Peyer's patch (tissue), 4 donors: ENCODE data around the gene SMOC1. TPM values are rescaled to one million over a fixed set of nuclear protein-coding genes. Genes with fewer than 3 reads are reported as not detected.

Experiments used
- DNase-seq, 3 donors: peaks; one replicate each; pipeline ENCODE4 v3.0.0-alpha.2; 2017 to 2019
- H3K27ac ChIP-seq, 4 donors: fragments of 200-600 bp; sonication (generic); one replicate each; pipeline ENCODE4 v1.5.1; 2016 to 2019
- H3K27me3 ChIP-seq, 2 donors: fragments of 200-600 bp; sonication (generic); one replicate each; pipeline ENCODE4 v1.5.1; 2019
- H3K36me3 ChIP-seq, 3 donors: fragments of 200-600 bp; sonication (generic); one replicate each; pipeline ENCODE4 v1.5.1; 2016 to 2019
- H3K4me1 ChIP-seq, 4 donors: fragments of 200-600 bp; sonication (generic); one replicate each; pipeline ENCODE4 v1.5.1; 2016 to 2019
- H3K4me3 ChIP-seq, 4 donors: fragments of 200-600 bp; sonication (generic); 1 replicate in 3 of 4; 2 replicates in 1 of 4; pipeline ENCODE4 v1.5.1; 2016 to 2019; ENCODE audit warnings: mild to moderate bottlenecking in 1 of 4
- H3K9me3 ChIP-seq, 4 donors: fragments of 200-600 bp; sonication (generic); one replicate each; pipeline ENCODE4 v1.5.1; 2016 to 2019; ENCODE audit warnings: mild to moderate bottlenecking in 1 of 4
- POLR2A ChIP-seq, 2 donors: fragments of 450-650 bp; IDR thresholded peaks; one replicate each; pipeline ENCODE4 v1.5.1; 2017; ENCODE audit warnings: antibody characterized with exemption in 2 of 2, mild to moderate bottlenecking in 2 of 2, moderate library complexity in 2 of 2
- total RNA-seq, 4 donors: library from RNA; depleted of rRNA; stranded (reverse); fragments of >200 nt; gene quantifications; one replicate each; pipeline ENCODE4 v1.1.0, GENCODE V29; 2016
- TF ChIP-seq, protein P1 (sequence below), 6 experiments: fragments of 450-650 bp in 4 of 6; fragments of 200-600 bp in 2 of 6; sonication (generic) in 1 of 6; IDR thresholded peaks; one replicate each; pipeline ENCODE4 v1.5.1; 2017 to 2019; ENCODE audit warnings: antibody characterized with exemption in 6 of 6, mild to moderate bottlenecking in 3 of 6, moderate library complexity in 1 of 6

The SMOC1 gene
- total RNA-seq, 4 donors from 2014 or later: 0.35 to 0.54 (median 0.38) TPM; not detected in 1

GRCh38 chr14:69960296-69960695, 81.1 kb downstream of the SMOC1 start:
- no peak for TF ChIP-seq POLR2A (IDR thresholded peaks at IDR 0.05)
- TF ChIP-seq, protein P1, sequence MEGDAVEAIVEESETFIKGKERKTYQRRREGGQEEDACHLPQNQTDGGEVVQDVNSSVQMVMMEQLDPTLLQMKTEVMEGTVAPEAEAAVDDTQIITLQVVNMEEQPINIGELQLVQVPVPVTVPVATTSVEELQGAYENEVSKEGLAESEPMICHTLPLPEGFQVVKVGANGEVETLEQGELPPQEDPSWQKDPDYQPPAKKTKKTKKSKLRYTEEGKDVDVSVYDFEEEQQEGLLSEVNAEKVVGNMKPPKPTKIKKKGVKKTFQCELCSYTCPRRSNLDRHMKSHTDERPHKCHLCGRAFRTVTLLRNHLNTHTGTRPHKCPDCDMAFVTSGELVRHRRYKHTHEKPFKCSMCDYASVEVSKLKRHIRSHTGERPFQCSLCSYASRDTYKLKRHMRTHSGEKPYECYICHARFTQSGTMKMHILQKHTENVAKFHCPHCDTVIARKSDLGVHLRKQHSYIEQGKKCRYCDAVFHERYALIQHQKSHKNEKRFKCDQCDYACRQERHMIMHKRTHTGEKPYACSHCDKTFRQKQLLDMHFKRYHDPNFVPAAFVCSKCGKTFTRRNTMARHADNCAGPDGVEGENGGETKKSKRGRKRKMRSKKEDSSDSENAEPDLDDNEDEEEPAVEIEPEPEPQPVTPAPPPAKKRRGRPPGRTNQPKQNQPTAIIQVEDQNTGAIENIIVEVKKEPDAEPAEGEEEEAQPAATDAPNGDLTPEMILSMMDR (IDR thresholded peaks at IDR 0.05): no peak
- no peaks in the 10 kb centered on the region for H3K9me3 ChIP-seq
- no peak for DNase-seq
- no peaks in the 10 kb centered on the region for H3K4me1 ChIP-seq
- no peaks in the 10 kb centered on the region for H3K27me3 ChIP-seq
- H3K27ac ChIP-seq: no peak overlapping the region
- H3K36me3 ChIP-seq: no peaks in the 10 kb centered on the region
- H3K4me3 ChIP-seq: no peak overlapping the region

DNA sequence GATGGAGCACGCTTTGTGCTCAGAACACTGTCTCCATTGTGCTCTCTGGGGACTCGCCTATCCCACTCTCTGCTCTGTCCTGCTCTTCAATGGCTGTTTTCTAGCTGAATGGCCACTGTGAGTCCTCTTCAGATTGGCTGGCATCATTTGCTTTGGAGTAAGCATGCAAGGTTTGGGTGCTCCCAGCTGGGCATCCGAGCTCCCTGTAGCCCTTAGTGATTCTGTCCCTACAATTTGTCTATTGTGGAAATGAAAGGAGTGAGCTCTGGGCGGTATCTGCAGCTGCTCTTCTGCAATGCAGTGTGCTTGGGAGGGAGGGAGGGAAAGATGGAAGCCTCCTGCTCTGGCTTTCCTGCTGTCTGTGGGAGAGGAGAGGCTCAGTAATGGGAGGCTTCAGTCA, 84.8 kb downstream of the SMOC1 start:
- Histone ChIP-seq H3K27ac (no peak overlapping the region), H3K27me3 (no peaks in the 10 kb centered on the region), H3K36me3 (no peaks in the 10 kb centered on the region), H3K4me1 (no peaks in the 10 kb centered on the region), H3K9me3 (no peaks in the 10 kb centered on the region), H3K4me3 (no peak overlapping the region)
- DNase-seq: no peak
- TF ChIP-seq POLR2A (IDR thresholded peaks at IDR 0.05): no peak
- TF ChIP-seq, protein P1 (IDR thresholded peaks at IDR 0.05): no peak

DNA sequence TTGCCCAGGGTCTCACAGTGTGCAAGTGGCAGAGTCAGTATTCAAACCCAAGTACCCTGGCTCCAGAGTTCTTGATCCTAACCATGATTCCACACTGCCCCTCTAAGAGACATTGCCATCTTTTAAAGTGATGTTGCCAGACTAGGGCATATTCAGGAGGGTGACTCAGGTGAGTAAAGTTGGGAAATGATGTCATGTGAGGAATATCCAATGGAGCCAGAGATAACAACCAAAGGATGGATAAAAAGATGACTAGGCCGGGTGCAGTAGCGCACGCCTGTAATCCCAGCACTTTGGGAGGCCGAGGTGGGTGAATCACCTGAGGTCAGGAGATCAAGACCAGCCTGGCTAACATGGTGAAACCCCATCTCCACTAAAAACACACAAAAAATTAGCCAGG, 85.6 kb downstream of the SMOC1 start:
- no peaks in the 10 kb centered on the region for H3K36me3 ChIP-seq
- H3K27me3 ChIP-seq: no peaks in the 10 kb centered on the region
- no peak for TF ChIP-seq POLR2A (IDR thresholded peaks at IDR 0.05)
- TF ChIP-seq, protein P1 (IDR thresholded peaks at IDR 0.05): no peak
- H3K4me1 ChIP-seq: no peaks in the 10 kb centered on the region
- H3K27ac ChIP-seq: no peak overlapping the region
- H3K4me3 ChIP-seq: no peak overlapping the region
- H3K9me3 ChIP-seq: no peaks in the 10 kb centered on the region
- no peak for DNase-seq

DNA sequence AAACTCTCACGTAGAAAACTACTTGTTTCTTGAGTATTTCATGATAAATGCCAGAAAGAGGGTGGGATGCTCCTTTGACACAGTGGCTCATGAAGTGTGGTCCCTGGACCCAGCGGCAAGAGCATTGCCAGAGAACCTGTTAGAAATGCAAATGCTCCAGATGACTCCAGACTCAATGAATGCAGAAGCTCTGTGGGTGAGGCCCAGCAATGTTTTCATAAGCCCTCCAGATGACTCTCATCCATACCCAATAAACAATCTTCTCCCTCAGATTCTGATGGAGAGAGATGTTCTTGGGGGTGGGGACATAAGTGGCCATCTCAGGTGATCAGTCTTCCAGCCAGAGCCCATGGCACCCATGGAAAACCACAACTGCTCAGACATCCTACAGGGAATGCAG, 88.9 kb downstream of the SMOC1 start:
- DNase-seq: no peak
- TF ChIP-seq POLR2A (IDR thresholded peaks at IDR 0.05): no peak
- TF ChIP-seq, protein P1 (IDR thresholded peaks at IDR 0.05): no peak
- no peaks in the 10 kb centered on the region for H3K36me3 ChIP-seq
- no peaks in the 10 kb centered on the region for H3K4me1 ChIP-seq
- no peak overlapping the region for H3K4me3 ChIP-seq
- no peaks in the 10 kb centered on the region for H3K27me3 ChIP-seq
- no peaks in the 10 kb centered on the region for H3K9me3 ChIP-seq
- no peak overlapping the region for H3K27ac ChIP-seq

GRCh38 chr14:69968681-69969080, 89.5 kb downstream of the SMOC1 start:
- Histone ChIP-seq H3K36me3 (no peaks in the 10 kb centered on the region), H3K4me3 (no peak overlapping the region), H3K9me3 (no peaks in the 10 kb centered on the region), H3K27me3 (no peaks in the 10 kb centered on the region), H3K27ac (no peak overlapping the region), H3K4me1 (no peaks in the 10 kb centered on the region)
- TF ChIP-seq, protein P1 (IDR thresholded peaks at IDR 0.05): no peak
- TF ChIP-seq POLR2A (IDR thresholded peaks at IDR 0.05): no peak
- DNase-seq: no peak

GRCh38 chr14:69972755-69973154, 93.5 kb downstream of the SMOC1 start:
- TF ChIP-seq POLR2A (IDR thresholded peaks at IDR 0.05): no peak
- TF ChIP-seq, protein P1 (IDR thresholded peaks at IDR 0.05): no peak
- no peak for DNase-seq
- no peaks in the 10 kb centered on the region for H3K36me3 ChIP-seq
- no peak overlapping the region for H3K4me3 ChIP-seq
- no peaks in the 10 kb centered on the region for H3K9me3 ChIP-seq
- no peak overlapping the region for H3K27ac ChIP-seq
- no peaks in the 10 kb centered on the region for H3K4me1 ChIP-seq
- H3K27me3 ChIP-seq: no peaks in the 10 kb centered on the region
